ENCODE measurements around the gene ANAPC7.

DNA sequence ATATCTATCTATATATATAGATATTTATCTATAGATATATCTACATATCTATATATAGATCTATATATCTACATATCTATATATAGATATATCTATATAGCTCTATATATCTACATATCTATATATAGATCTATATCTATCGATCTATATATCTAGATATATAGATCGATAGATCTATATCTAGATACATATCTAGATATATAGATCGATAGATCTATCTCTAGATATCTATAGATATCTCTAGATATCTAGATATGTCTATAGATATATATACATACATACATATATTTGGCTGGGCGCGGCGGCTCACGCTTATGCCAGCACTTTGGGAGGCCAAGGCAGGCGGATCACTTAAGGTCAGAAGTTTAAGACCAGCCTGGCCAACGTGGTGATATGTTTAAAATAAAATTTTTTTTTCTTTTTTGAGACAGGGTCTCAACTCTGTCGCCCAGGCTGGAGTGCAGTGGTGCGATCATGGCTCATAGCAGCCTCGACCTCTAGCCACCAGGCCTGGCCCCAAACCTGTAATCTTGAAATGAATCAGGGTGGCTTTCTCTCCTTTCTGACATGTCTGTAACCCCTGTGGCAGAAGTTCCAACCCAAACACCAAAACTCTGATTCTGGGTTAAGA lies 28.6 kb upstream of the ANAPC7 start:
- TF ChIP-seq, protein P1, sequence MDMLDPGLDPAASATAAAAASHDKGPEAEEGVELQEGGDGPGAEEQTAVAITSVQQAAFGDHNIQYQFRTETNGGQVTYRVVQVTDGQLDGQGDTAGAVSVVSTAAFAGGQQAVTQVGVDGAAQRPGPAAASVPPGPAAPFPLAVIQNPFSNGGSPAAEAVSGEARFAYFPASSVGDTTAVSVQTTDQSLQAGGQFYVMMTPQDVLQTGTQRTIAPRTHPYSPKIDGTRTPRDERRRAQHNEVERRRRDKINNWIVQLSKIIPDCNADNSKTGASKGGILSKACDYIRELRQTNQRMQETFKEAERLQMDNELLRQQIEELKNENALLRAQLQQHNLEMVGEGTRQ (IDR thresholded peaks at IDR 0.05; ENCODE audit: borderline replicate concordance, low read depth, low read length), result no peak
- TF ChIP-seq, protein P2, sequence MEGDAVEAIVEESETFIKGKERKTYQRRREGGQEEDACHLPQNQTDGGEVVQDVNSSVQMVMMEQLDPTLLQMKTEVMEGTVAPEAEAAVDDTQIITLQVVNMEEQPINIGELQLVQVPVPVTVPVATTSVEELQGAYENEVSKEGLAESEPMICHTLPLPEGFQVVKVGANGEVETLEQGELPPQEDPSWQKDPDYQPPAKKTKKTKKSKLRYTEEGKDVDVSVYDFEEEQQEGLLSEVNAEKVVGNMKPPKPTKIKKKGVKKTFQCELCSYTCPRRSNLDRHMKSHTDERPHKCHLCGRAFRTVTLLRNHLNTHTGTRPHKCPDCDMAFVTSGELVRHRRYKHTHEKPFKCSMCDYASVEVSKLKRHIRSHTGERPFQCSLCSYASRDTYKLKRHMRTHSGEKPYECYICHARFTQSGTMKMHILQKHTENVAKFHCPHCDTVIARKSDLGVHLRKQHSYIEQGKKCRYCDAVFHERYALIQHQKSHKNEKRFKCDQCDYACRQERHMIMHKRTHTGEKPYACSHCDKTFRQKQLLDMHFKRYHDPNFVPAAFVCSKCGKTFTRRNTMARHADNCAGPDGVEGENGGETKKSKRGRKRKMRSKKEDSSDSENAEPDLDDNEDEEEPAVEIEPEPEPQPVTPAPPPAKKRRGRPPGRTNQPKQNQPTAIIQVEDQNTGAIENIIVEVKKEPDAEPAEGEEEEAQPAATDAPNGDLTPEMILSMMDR (IDR thresholded peaks at IDR 0.05), result no peak
- TF ChIP-seq POLR2AphosphoS5 (IDR thresholded peaks at IDR 0.05; ENCODE audit: low read depth, low read length) (no peak), EZH2phosphoT487 (IDR thresholded peaks at IDR 0.05; ENCODE audit: borderline replicate concordance, low read depth) (no peak)

Data from SK-N-SH (cell line).